ENCODE data around the gene MAT2B. TPM values are rescaled to one million over a fixed set of nuclear protein-coding genes. Genes with fewer than 3 reads are reported as not detected.
"Not testable (repeated sequence)": the region's sequence is repeated elsewhere in the genome, so short reads cannot be mapped to it uniquely, and the experiment has no call there.

The MAT2B gene
- total and polyA plus RNA-seq, 9 of the 15 experiments (the other 6 are each of a cell fraction or from before 2014, with no cell fraction given), result 32.0 to 57.7 (median 43.6) TPM

GRCh38 chr5:163535290-163535689 lies 29.9 kb downstream of the MAT2B start:
- FAIRE-seq, result no peak
- H2AFZ ChIP-seq (ENCODE audit: low read depth, low read length), result no peak overlapping the region
- no peak for TF ChIP-seq SNIP1 (IDR thresholded peaks at IDR 0.05; ENCODE audit: low read depth)
- no peak for TF ChIP-seq ARHGAP35 (IDR thresholded peaks at IDR 0.05; ENCODE audit: partially characterized antibody)
- no peaks in the 10 kb centered on the region for H3K79me2 ChIP-seq (ENCODE audit: control insufficient read depth, insufficient read depth, low read length)
- BruUV-seq (replicated peaks), result no TSS peak
- no peaks in the 10 kb centered on the region for H4K20me1 ChIP-seq (replicated peaks; ENCODE audit: control insufficient read depth, insufficient read depth, low read length)
- H3K9me3 ChIP-seq (replicated peaks; ENCODE audit: control insufficient read depth, insufficient read depth, low read depth, low read length), result no peaks in the 10 kb centered on the region
- in situ Hi-C loops (cut with MboI) (no loop called here), intact Hi-C loops (cut with micrococcal nuclease) (no loop called here)
- POLR2A ChIA-PET, result interaction anchor here (0.6 to 1.9 kb wide), 3 partner anchors 9 to 108 kb away, joined by 3 to 6 read pairs (median 5); no protein-coding TSS in a partner anchor
- no peak overlapping the region for H3K4me2 ChIP-seq (ENCODE audit: insufficient read depth, low read length)
- DNase-seq (ENCODE audit: extremely low read depth in 1 of 4, low spot score in 3 of 4), result no peak
- H3K36me3 ChIP-seq (ENCODE audit: control insufficient read depth, insufficient read depth, low read length), result no peaks in the 10 kb centered on the region
- no peak overlapping the region for H3K4me3 ChIP-seq
- H3K9me1 ChIP-seq (ENCODE audit: control insufficient read depth, insufficient read depth, low read length), result no peaks in the 10 kb centered on the region
- H3K27ac ChIP-seq (ENCODE audit: extremely low read depth, low read depth, low read length), result no peak overlapping the region
- 0% methylated on average over 3 of the region's 3 CpGs for WGBS (ENCODE audit: insufficient coverage, low coverage, missing lambda C conversion rate)
- no peaks in the 10 kb centered on the region for H3K4me1 ChIP-seq (replicated peaks in 1 of 2; ENCODE audit: control insufficient read depth in 2 of 2, insufficient read depth in 2 of 2, low read length in 2 of 2)
- no peak overlapping the region for H3K9ac ChIP-seq (ENCODE audit: insufficient read depth in 1 of 2, low read depth in 2 of 2, low read length in 2 of 2)
- no peaks in the 10 kb centered on the region for H3K27me3 ChIP-seq (ENCODE audit: control insufficient read depth in 2 of 2, insufficient read depth in 2 of 2, low read length in 2 of 2)
- CTCF ChIA-PET (ENCODE audit: low intra/inter-chr PET ratio), result no interaction called here
- ATAC-seq, result no peak

GRCh38 chr5:163536442-163536841 lies 31.0 kb downstream of the MAT2B start:
- H4K20me1 ChIP-seq (replicated peaks; ENCODE audit: control insufficient read depth, insufficient read depth, low read length); DNase-seq (ENCODE audit: extremely low read depth in 1 of 4, low spot score in 3 of 4); intact Hi-C loops (cut with micrococcal nuclease); H3K9me3 ChIP-seq (replicated peaks; ENCODE audit: control insufficient read depth, insufficient read depth, low read depth, low read length); H3K9me1 ChIP-seq (ENCODE audit: control insufficient read depth, insufficient read depth, low read length); H3K4me2 ChIP-seq (ENCODE audit: insufficient read depth, low read length); CTCF ChIA-PET (ENCODE audit: low intra/inter-chr PET ratio); H3K79me2 ChIP-seq (ENCODE audit: control insufficient read depth, insufficient read depth, low read length); BruUV-seq (replicated peaks); H3K27ac ChIP-seq (ENCODE audit: extremely low read depth, low read depth, low read length); H2AFZ ChIP-seq (ENCODE audit: low read depth, low read length); FAIRE-seq; in situ Hi-C loops (cut with MboI); H3K9ac ChIP-seq (ENCODE audit: insufficient read depth in 1 of 2, low read depth in 2 of 2, low read length in 2 of 2); H3K36me3 ChIP-seq (ENCODE audit: control insufficient read depth, insufficient read depth, low read length); ATAC-seq; H3K4me1 ChIP-seq (replicated peaks in 1 of 2; ENCODE audit: control insufficient read depth in 2 of 2, insufficient read depth in 2 of 2, low read length in 2 of 2); H3K4me3 ChIP-seq; H3K27me3 ChIP-seq (ENCODE audit: control insufficient read depth in 2 of 2, insufficient read depth in 2 of 2, low read length in 2 of 2): not testable (repeated sequence)
- POLR2A ChIA-PET, result interaction anchor here (0.6 to 1.7 kb wide), 2 partner anchors 8 to 213 kb away, joined by 3 to 6 read pairs; no protein-coding TSS in a partner anchor
- peak; percentile 54 for TF ChIP-seq ZNF146 (CRISPR knock-in tag; IDR thresholded peaks at IDR 0.05; ENCODE audit: unreplicated experiment)
- WGBS (ENCODE audit: insufficient coverage, low coverage, missing lambda C conversion rate), result 0% methylated on average over 2 of the region's 3 CpGs

All from K562 (cell line).